GM19239 (cell line): Measurements from ENCODE around the gene SRC.
A peak's percentile ranks its signal among the peaks of the same experiment; 100 is the strongest.
"Not testable (repeated sequence)": the region's sequence is repeated elsewhere in the genome, so short reads cannot be mapped to it uniquely, and the experiment has no call there.

Experiments used
- DNase-seq: peaks from one replicate; pipeline ENCODE4 v3.0.0; 2011; ENCODE audit warnings: low spot score; ENCODE audit not compliant: insufficient read length
- FAIRE-seq: peaks from 2 replicates; lab custom pipeline; 2011; peaks lifted over from hg19 to GRCh38; lab: Jason Lieb, UNC

The SRC gene

DNA sequence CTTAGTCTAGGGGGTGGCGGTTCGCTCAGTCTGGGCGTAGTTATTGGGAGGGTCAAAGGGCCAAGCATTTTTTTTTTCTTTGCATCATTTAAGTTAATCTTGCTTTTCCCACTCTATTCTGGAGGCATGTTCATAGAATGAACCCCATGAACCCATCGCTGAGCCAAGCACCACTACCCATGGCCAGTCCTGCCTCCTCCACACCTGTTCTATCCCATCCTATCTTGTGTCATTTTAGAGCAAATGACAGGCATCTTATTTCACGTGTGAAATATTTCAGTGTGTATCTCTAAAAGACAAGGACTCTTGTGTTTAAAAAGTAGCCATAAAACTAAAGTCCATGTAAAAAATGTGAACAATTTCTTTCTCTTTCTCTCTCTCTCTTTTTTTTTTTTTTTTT lies 13.9 kb downstream of the SRC start:
- no peak for FAIRE-seq
- no peak for DNase-seq

- FAIRE-seq, result no peak
- DNase-seq, result no peak
Observed at GRCh38 chr20:37360391-37361115, 14.6 kb downstream of the SRC start.

DNA sequence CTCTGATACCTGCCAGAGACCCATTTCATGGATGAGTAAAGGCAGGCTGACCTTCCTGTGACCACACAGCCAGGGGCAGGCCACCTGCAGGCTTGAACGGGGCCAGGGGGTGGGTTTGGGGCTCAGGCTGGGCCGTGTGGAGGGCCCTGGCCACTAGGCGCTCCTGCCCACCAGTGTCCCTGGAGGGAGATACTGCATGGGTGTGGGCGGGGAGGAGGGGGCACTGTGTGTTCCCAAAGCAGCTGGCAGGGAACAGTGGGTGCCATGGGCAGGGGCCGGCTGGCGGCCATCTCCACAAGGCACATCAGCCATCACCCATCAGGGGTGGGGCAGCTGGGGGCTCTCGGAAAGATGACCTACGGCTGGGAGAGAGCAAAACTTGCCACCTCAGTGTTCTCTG lies 15.4 kb downstream of the SRC start:
- no peak for FAIRE-seq
- no peak for DNase-seq

GRCh38 chr20:37362231-37362792 lies 16.4 kb downstream of the SRC start:
- FAIRE-seq, result no peak

GRCh38 chr20:37362821-37363220 lies 16.9 kb downstream of the SRC start:
- no peak for FAIRE-seq
- DNase-seq, result no peak

More at GRCh38 chr20:37362231-37362792, 16.4 kb downstream of the SRC start:
- DNase-seq, result no peak

DNA sequence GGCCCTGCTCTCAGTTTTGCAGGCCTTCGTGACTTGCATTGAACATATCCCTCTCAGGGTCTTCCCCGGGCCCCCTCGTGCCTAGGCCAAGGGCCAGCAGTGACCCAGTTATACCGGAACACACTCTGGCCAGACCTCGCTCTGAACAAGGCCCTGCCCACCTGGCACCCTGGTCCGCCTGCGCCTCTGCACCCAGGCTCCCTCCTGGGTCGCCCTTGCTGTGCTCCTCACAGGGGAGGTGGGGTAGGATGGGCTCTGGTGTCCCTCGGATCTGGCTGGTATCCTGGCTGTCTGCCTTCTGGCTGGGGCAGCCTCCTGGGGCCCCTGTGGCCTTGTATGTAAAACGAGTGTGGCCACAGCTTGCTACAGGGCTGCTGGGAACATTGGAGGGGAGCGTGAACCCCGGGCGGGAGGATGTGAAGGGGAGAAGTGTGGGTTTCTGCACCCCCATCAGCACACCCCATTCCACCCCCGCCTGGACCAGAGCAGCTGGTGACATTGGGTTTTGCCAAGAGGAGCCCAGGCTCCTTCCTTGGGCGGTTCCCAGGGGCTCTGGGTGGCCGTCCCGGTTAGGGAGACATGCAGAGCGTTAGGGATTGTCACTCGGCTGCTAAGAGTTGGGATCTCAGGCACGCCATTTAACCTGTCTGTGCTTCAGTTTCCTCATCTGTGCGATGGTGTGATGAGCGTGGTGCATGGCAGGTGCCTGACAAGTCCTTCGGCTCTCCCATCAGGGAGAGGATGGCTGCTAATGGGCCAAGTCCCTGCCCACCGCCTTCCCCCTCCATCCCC lies 17.5 kb downstream of the SRC start:
- FAIRE-seq, result no peak
- no peak for DNase-seq

GRCh38 chr20:37364013-37364926 lies 18.3 kb downstream of the SRC start:
- FAIRE-seq (no peak), DNase-seq (no peak)

GRCh38 chr20:37364927-37365272 lies 19.0 kb downstream of the SRC start:
- no peak for FAIRE-seq
- no peak for DNase-seq

GRCh38 chr20:37365760-37366638 lies 20.1 kb downstream of the SRC start:
- DNase-seq, result no peak
- FAIRE-seq, result peak; percentile 98

DNA sequence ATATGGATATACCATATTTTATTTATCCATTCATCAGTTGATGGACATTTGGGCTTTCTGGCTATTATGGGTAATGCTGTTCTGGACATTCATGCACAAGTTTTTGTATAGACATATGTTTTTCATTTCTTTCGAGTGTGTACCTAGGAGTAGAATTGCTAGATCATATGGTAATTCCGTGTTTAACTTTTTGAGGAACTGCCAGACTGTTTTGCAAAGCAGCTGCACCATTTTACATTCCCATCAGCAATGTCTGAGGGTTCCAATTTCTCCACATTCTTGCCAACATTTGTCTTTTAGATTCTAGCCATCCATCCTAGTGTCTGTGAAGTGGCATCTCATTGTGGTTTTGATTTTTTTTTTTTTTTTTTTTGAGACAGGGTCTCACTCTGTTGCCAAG lies 20.8 kb downstream of the SRC start:
- FAIRE-seq, result peak; percentile 76
- no peak for DNase-seq

GRCh38 chr20:37369846-37370245 lies 23.9 kb downstream of the SRC start:
- FAIRE-seq, result no peak
- DNase-seq, result no peak

- not testable (repeated sequence) for DNase-seq
- FAIRE-seq, result peak; percentile 39
Observed at GRCh38 chr20:37371845-37372244, 25.9 kb downstream of the SRC start.

DNA sequence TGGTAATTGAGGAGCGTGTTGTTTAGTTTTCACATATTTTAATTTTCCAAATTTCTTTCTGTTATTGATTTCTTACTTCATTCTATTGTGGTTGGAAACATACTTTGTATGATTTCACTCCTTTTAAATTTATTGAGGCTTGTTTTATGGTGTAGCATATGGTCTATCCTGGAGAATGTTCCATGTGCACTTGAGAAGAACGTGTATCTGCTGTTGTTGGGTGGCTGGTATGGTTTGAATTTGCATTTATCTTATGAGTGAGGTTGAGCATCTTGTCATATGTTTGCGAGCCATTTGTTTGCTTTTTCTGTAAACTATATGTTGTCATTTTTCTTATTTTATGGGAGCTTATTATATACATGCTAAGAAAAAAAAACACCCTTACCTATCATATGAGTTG lies 26.5 kb downstream of the SRC start:
- no peak for FAIRE-seq
- no peak for DNase-seq

- no peak for DNase-seq
- FAIRE-seq, result no peak
Observed at GRCh38 chr20:37373020-37373598, 27.2 kb downstream of the SRC start.

- FAIRE-seq, result peak; percentile 93
Observed at GRCh38 chr20:37375227-37375626, 29.3 kb downstream of the SRC start.

DNA sequence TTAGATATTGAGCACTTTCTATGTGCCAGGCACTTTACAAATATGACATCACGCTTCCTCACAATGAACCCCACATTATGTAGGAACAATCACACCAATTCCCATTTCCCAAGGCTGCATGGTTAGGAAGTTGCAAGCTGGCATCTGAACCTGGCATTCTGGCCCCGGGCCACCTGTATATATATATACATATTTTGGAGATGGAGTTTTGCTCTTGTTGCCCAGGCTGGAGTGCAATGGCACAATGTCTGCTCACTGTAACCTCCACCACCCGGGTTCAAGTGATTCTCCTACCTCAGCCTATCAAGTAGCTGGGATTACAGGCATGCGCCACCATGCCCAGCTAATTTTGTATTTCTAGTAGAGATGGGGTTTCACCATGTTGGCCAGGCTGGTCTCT lies 30.4 kb downstream of the SRC start:
- no peak for DNase-seq
- FAIRE-seq, result no peak

More at GRCh38 chr20:37375227-37375626, 29.3 kb downstream of the SRC start:
- no peak for DNase-seq

DNA sequence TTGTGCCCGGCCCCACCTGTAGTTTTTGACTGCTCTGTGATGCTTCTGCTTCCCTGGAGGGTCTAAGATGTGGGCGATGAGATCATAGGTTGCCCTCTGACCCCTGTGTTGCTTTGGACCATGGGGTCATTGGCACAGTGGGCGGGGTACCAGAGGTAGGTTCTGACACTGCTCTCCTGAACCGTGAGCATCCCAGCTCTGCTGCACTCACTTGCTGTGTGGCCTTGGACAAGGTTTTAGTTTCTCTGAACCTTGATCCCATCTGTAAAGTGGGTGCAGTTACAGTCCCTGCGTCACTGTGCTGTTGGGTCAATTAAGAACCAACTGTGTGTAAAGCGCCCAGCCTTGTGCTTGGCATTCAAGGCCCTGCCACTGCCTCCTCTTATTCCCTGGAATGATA lies 30.9 kb downstream of the SRC start:
- FAIRE-seq, result no peak
- no peak for DNase-seq

- DNase-seq, result no peak
- FAIRE-seq, result peak; percentile 76
Observed at GRCh38 chr20:37377346-37378081, 31.6 kb downstream of the SRC start.
